LoVo (cell line): ENCODE results near the gene ILDR1.

Source experiments
- DNase-seq: peaks from one replicate; pipeline ENCODE4 v3.0.0-alpha.2; 2016; ENCODE audit warnings: low spot score

The ILDR1 gene

GRCh38 chr3:122014741-122015140, 7.3 kb downstream of the ILDR1 start:
- DNase-seq = no peak

DNA sequence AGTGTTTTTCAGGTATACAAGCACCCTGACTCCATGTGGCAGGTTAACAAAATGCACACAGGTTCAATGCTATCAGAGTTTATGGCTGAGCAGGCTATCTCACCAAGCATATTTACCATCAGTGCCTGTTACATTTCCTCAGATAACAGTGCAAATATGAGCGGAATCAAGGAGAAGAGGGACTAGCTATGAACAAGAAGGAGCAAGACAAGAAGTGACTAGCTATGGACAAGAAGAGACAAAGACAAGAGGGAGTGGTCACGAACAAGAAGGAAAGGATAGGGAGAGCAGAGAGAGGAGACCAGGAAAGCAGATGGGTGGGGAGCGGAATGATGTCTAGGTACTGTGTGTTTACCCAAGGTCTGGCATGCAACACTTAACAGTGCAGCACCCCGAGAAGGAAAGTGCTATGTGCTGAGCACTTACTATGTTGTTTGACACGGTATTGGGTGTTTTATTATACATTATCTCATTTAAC, 8.6 kb downstream of the ILDR1 start:
- no peak for DNase-seq

DNA sequence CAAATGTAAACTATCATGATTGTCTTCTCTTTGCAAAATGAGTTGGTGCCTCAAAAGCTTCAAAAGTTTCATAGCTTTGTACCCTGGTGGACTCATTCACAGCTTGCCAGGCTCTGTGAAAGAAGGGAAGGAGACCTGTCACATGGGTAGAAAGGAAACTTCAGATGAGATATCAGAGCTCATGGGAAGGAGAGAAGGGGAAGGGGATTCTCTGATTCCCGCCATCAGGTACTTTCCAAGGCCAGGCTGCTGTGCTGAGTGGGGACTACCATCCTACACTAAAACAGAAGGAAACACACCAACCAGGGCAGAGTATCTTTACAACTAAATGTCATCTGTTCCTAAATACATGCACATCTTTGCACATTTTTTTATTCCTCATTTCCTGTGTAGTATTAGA, 9.2 kb downstream of the ILDR1 start:
- DNase-seq = no peak

GRCh38 chr3:122011396-122011795, 10.7 kb downstream of the ILDR1 start:
- DNase-seq = no peak

DNA sequence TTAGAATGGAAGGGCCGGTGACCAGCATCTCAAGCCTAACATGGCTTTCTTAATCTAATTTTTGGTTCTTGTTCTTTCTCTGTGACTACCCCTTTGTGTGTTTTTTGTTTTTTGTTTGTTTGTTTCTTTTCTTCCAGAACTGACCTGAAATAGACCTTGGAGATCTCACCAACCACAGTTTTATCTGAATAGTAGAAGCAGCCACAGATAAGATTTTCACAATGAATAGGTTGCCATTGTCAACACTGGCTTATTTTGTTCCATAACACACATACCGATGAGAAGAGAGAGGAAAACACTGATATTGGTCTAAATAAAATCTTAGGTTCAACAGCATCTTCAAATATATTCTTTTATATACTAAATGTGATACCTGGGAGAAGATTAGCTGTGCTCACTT, 11.5 kb downstream of the ILDR1 start:
- no peak for DNase-seq

DNA sequence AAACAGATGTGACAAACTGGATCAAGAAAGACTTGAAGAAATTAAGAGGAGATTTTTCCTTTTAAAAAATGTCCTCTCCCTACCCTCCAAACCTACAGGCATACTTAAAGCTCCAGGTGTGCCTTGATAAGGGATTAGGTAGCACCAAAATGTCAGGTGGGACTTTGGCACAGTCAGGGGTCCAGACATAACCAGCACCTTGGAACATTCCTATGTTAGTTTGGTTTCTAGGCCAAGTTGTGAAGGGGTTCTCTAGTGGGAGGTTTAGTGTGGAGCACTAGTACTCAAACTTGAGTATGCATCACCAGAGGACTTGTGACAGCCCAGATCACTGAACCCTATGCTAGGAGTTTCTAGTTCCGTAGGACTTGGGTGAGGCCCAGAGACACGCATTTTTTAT, 13.9 kb downstream of the ILDR1 start:
- DNase-seq = no peak

DNA sequence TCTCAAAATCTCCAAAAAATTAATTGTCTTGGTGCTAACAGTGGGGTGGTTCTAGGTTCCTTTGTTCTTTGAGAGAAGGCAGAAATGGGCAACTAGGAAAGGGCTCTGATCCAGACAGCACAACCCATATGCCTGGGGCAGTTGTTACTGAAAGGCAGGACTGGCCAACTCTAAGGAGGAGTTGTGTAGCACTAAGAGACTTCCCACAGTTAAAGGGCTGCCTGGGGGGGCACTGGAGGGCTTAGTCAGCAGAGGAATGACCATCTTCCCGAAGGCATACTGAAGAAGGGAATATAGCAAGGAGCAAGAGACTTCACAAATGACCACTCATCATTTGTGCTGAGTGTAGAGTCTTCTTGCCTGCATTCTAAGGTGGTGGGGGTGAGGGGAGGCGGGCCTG, 15.8 kb downstream of the ILDR1 start:
- no peak for DNase-seq

- DNase-seq = no peak
Observed at GRCh38 chr3:122004991-122005565, 17.0 kb downstream of the ILDR1 start.

GRCh38 chr3:122004107-122004506, 17.9 kb downstream of the ILDR1 start:
- no peak for DNase-seq

DNA sequence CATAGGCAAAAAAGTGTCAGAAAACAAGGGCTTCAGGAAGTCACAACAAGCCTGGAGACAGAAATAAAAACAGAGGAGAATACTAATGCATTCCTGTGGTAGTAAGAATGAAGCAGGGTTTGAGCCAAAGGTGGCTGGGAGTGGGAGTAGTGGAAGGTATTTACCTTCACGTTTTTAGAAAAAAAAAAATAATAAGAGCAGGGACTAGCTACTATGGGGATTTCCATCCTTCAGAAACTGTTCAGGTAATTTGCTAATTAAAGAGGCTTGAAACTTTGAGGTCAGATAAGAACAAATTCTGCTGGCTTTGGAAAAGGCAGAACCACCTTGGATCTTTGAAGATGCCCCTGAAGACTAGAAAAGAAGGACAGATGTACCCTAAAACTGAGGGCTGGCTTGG, 18.4 kb downstream of the ILDR1 start:
- no peak for DNase-seq

- no peak for DNase-seq
Observed at GRCh38 chr3:122003112-122003511, 18.9 kb downstream of the ILDR1 start.

- DNase-seq = no peak
Observed at GRCh38 chr3:122002611-122003010, 19.4 kb downstream of the ILDR1 start.

GRCh38 chr3:122001892-122002291, 20.2 kb downstream of the ILDR1 start:
- DNase-seq = no peak

DNA sequence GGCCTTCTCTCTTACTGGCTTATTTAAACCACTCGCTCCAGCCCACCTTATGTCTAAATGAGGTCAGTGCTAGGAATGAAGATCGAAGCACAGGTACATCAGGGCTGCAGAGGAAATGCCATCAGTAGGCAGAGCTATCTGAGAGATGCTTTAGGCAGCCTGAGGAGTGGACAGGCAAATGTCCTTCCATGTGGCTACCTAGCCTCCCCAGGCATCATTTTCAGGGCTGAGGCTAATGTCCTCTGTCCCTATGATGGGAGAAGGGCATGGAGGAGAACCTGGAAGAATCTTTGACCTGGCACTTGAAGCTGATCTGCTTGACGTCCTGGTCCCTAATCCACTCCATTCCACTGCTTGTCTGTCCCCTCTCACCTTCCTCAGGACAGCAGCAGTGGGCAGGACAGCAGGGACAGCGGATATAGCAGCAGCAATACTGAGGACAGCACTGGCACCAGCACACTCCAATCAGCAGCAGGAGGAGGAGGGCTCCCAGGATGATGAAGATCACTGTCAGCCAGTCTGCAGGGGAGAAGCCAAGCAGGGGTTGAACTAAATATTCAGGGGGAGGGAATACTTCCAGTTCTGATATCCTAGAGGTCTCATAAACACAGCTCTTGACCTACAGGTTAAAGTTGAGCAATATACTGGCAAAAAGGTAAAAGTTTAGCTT, 21.0 kb downstream of the ILDR1 start:
- no peak for DNase-seq

DNA sequence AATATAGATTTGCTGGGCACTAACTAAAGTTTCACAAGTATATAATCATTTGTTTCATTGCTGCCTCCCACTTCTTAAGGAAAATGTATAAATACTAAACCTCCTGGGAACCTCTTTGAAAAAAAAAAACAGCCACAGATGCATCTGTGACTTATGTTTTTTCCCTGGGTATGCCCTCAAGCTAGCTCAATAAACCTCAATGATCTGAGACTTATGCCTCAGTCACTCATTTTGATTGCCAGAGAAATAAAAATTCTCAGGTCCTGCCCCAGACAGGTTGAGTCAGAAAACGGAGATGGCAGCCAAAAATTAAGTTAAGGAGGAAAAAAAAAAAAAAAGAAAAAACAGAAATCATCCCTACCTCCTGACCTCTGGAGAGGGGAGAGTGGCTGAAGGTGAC, 22.1 kb downstream of the ILDR1 start:
- no peak for DNase-seq

DNA sequence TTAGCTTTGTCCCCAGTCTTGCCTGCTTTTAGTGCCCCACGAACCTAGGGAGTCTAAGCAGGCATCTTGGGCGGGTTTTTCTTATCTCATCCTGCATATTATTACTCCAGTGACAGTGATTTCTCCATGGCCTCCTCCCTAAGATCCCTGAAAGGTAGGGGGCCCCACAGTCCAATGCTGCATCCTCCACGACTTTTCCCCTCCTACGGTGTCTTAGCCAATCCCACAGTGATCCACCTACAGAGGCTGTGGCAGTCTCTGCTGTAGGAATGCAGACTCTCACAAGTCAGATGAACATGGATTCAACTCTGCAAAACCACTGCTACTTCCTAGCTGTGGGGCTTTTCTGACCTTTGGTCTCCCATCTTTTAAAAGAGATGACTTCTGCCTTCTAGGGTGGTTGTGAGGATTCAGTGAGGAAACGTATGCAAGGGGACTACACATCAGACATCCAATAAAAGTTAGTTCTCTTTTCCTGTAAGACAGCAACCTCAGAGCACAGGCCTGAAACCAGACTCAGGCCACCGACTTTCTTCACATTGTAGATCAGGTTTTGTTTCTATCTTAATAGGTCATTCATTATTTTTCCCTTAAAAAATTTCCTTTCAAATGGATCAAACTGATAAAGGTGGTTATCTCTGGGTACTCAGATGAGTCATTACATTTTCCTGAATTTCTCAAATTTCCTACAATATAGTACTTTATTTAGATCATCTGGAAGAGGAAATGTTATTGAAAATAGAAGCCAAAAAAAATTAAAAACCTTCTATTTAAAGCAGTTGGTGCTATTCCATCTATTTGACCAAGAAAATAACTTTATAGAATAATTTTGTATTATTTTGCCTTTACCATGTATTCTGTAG, 23.2 kb downstream of the ILDR1 start:
- no peak for DNase-seq

- peak; percentile 15 for DNase-seq
Observed at GRCh38 chr3:121998030-121998580, 23.9 kb downstream of the ILDR1 start.

GRCh38 chr3:121997372-121997771, 24.7 kb downstream of the ILDR1 start:
- no peak for DNase-seq

GRCh38 chr3:121996441-121996840, 25.6 kb downstream of the ILDR1 start:
- DNase-seq = no peak

DNA sequence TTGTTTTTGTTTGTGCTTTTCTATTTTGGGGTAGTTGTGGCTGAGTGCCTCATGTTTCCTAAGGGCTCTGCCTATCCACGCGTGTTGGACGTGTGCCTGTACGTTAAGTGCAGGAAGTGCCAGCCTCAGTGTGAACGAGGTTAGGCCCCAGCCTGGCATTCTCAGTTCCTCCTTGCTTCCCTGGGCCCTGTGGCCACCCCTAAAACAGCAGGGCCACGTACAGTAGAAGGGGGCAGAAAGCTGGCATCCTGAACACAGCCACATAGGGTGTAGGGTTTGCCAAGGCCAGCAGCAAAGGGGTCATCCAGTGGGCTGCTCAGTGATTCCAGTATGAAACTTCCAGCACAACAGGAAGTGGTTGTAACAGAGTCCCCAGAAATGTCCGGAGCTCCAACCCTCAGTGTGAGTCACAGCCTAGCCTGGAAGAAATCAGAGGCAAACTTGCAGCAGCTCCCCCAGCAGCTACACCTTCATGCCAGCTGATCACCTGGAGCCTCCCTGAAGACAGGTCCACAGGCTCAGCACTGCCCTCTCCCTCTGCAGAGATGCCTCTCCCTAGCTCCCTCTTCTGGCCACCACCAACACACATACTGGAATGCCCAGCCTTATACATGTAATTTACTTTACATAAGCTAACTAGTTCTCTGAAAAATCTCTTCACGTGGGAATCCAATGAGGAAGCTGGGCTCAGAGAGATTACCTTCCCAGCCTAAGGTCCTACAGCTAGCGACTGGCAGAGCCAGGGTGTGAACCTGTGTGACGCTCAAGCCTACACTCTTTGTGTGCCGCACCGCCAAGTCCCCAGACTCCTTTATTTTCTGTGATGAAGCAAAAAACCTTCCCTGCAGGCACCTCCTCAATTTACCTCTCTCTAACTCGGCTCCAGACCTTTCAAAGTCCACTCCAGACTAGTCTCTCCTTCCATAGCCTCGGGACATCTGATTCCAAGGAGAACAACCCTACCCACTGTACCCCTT, 26.6 kb downstream of the ILDR1 start:
- peak; percentile 70 for DNase-seq

DNA sequence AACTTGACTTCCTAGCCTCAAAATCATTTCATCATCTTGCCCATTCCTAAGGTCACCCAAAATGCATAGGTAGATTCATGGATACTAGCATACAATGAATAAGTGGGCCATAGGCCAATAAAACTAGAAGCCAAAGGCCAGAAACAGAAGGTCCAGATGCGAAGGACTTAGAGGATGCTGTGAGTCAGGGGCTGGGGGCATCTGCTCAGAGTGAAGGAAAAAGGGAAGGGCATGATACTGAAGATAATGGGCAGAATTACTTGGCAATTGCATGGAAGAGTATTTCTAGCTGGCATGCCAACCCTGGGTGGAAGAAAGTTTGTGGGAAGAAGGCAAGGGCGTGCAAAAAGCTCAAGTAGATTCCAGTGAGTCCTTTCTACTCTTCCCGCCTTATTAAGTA, 27.5 kb downstream of the ILDR1 start:
- DNase-seq = no peak
